Right forelimb (tissue), 1 donor: ENCODE data around the gene NHERF2.

Experiments
- DNase-seq: peaks from one replicate; pipeline ENCODE4 v3.0.0-alpha.2; 2018

Gene NHERF2

GRCh38 chr16:2042986-2043666, 16.4 kb downstream of the NHERF2 start:
- DNase-seq: no peak

- DNase-seq: no peak
These were observed 17.2 kb downstream of the NHERF2 start for GRCh38 chr16:2043667-2044451.

- DNase-seq: no peak
These were observed 17.8 kb downstream of the NHERF2 start for GRCh38 chr16:2044541-2044940.

GRCh38 chr16:2045965-2046892, 19.5 kb downstream of the NHERF2 start:
- no peak for DNase-seq

- no peak for DNase-seq
These were observed 20.2 kb downstream of the NHERF2 start for GRCh38 chr16:2046893-2047329.

GRCh38 chr16:2047330-2048115, 20.8 kb downstream of the NHERF2 start, which contains the start of the genes NTHL1 and TSC2:
NTHL1 (minus strand) TSS chr16:2047834; CDS start chr16:2047823, 11 bp downstream.
TSC2 (plus strand) TSS chr16:2047985; CDS start chr16:2048616, 631 bp downstream.
- peak; percentile 97 for DNase-seq

GRCh38 chr16:2048116-2048543, 21.4 kb downstream of the NHERF2 start:
- no peak for DNase-seq

GRCh38 chr16:2053211-2053610, 26.5 kb downstream of the NHERF2 start:
- DNase-seq: no peak

- no peak for DNase-seq
These were observed 27.2 kb downstream of the NHERF2 start for GRCh38 chr16:2053897-2054296.

GRCh38 chr16:2054543-2055245, 28.0 kb downstream of the NHERF2 start:
- DNase-seq: no peak

GRCh38 chr16:2056077-2056476, 29.4 kb downstream of the NHERF2 start:
- no peak for DNase-seq

GRCh38 chr16:2056681-2057407, 30.1 kb downstream of the NHERF2 start:
- no peak for DNase-seq

- DNase-seq: no peak
These were observed 30.7 kb downstream of the NHERF2 start for GRCh38 chr16:2057438-2057837.

- no peak for DNase-seq
These were observed 31.7 kb downstream of the NHERF2 start for GRCh38 chr16:2058420-2058819.

- no peak for DNase-seq
These were observed 32.2 kb downstream of the NHERF2 start for GRCh38 chr16:2058872-2059271.

GRCh38 chr16:2060346-2060745, 33.6 kb downstream of the NHERF2 start:
- DNase-seq: no peak

GRCh38 chr16:2061023-2061422, 34.3 kb downstream of the NHERF2 start:
- no peak for DNase-seq

GRCh38 chr16:2061526-2061925, 34.8 kb downstream of the NHERF2 start:
- DNase-seq: no peak

GRCh38 chr16:2062801-2063200, 36.1 kb downstream of the NHERF2 start:
- no peak for DNase-seq

- DNase-seq: no peak
These were observed 37.2 kb downstream of the NHERF2 start for GRCh38 chr16:2063861-2064260.
